HG03520 (cell line): ENCODE measurements around the gene GTF2H1.
A peak's percentile ranks its signal among the peaks of the same experiment; 100 is the strongest.
"Not testable (repeated sequence)": the region's sequence is repeated elsewhere in the genome, so short reads cannot be mapped to it uniquely, and the experiment has no call there.

ENCODE experiments used
- ATAC-seq: cut with Tn5 transposase; IDR thresholded peaks from one replicate; pipeline ENCODE4 v1.9.1; 2021; ENCODE audit warnings: mild to moderate bottlenecking, moderate library complexity; ENCODE audit not compliant: unreplicated experiment

Gene GTF2H1

DNA sequence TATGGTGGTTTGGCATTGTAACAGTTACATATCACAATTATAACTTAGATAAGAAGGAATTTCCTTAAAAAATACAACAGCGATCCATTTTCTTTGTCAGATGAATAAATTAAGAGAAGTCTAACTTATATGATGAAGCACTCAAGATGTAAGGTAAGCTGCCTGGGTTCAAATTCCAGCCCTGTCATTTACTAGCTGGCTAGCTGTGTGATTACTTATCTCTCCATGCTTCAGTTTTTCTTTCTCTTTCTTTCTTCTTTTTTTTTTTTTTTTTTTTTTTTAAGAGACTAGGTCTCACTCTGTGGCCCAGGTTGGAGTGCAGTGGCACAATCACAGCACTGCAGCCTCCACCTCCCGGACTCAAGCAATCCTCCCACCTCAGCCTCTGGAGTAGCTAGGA lies 49.8 kb downstream of the GTF2H1 start:
- no peak for ATAC-seq

DNA sequence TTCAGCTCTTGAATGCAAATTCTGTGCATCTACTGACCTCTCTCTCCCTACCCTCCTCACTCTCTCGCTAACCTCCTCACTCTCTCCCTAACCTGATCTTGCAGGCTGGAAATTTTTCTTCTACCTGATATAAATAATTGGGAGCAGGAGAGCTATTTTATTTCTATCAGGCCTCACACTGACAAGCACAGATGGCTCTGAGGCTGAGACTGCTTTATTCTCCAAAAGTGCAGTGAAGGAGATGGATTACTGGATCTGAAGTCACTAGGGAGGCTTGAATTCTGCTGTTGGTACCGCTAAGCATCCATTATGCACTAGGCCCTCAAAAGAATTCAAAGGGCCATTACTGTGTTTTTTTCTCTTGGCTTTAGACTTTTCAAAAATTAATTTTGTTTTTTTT lies 52.6 kb downstream of the GTF2H1 start:
- ATAC-seq: no peak

DNA sequence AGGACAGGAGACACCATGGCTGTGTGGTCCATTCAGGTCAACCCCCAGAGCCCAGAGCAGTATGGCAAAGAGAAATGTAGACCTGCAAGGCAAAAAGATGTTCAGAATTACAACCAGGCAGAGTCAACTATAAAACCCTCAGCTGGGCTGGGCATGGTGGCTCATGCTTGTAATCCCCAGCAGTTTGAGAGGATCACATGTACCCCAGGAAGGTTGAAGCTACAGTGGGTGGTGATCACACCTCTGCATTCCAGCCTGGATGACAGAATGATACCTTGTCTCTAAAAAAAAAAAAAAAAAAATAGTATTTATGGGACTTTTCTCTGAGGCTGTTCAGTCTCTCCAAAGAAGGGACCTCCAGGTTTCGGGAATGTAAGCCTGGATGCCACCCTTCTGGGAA lies 53.6 kb downstream of the GTF2H1 start:
- no peak for ATAC-seq

DNA sequence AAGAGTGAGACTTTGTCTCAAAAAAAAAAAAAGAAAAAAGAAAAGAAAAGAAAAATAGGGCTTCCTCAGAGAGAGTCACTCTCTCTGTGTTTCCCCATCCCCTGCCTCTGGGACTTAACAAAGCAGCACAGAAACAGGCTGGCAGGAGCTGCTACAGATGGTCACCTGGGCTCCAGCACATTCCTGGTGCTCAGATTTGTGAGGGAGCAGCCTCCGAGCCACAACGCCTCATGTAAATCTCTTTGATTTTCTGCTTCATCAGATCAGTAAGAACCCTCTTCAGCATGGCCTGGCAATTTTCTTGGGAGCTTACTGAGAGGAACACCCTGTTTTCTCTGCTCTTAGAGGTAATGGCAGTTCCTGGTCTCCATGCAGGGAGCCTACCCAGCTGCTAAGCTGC lies 56.8 kb downstream of the GTF2H1 start:
- ATAC-seq: no peak

DNA sequence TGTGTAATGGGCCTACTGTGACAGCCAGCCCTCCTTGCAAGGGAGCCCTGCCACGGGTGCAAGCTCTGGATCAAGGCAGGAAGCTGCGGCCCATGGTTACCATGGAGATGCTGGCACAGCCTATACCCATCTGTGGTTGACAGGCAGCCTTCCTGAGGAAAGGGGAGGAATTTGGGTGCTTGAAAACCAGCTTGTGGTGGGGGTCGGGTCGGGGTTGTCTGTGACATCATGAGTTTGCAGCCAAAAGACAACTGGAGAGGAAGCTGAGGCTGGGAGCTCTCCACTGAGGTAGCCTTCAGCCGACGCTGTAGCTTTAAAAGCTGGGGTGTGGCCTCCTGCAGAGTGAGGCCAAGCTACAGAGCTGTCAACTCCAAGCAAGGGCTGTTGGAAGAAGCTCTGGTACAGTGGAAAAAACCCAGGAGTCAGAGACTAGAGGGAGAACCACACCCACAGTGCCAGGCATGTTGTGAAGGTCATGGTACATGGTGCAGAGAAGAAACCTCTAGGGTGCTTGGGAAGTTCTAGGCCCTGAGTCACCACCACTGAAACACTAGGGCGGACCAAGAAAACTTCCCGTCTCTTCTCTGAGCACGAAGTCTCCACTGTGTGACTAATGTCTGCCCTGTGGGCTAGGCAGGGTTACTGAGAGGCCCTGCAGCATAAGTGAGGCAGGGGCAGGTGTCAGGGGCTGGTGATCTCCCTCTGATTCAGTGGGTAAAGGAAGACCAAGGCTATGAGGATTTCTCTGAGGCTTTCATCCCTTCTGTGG lies 61.2 kb downstream of the GTF2H1 start:
- ATAC-seq: peak; percentile 85

DNA sequence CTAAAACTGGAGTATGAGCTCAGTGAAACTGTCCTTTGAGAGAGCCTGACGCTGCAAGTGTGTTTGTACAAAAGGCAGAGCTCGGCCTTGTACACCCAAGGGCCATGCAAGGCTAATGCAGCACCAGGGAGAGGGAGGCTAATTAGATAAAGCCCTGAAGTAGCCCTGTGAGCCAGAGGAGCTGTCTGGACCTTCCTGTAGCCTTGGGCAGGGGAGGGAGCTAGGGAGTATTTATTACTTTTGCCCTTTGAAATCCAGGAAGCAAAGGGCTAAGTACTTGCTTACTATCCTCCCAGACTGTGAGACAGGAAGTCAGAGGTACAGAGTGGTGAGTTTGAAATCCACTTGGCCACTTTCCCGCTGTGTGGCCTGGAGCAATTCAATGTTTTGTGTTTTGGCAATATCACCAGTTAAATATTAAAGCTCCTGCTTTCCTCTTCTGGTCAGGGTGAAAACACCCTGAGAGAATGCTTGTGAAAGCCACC lies 61.8 kb downstream of the GTF2H1 start:
- peak; percentile 62 for ATAC-seq

DNA sequence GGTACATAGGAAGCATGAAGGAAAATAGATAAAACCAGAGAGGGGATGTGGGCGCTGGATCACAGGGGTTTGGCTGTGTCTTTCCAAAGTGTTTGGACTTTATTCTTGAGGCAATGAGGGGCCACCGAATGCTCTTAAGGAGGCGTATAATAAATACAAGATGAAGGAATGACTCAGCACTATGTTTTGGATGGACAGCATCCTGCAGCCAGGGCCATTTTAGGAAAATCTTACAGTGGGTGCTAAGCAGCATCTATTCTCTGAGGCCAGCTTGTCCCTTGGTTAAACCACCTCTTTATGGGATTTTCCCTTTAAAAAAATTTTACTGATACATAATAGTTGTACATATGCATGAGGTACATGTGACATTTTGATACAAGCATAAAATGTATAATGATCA lies 67.7 kb downstream of the GTF2H1 start:
- ATAC-seq: no peak

DNA sequence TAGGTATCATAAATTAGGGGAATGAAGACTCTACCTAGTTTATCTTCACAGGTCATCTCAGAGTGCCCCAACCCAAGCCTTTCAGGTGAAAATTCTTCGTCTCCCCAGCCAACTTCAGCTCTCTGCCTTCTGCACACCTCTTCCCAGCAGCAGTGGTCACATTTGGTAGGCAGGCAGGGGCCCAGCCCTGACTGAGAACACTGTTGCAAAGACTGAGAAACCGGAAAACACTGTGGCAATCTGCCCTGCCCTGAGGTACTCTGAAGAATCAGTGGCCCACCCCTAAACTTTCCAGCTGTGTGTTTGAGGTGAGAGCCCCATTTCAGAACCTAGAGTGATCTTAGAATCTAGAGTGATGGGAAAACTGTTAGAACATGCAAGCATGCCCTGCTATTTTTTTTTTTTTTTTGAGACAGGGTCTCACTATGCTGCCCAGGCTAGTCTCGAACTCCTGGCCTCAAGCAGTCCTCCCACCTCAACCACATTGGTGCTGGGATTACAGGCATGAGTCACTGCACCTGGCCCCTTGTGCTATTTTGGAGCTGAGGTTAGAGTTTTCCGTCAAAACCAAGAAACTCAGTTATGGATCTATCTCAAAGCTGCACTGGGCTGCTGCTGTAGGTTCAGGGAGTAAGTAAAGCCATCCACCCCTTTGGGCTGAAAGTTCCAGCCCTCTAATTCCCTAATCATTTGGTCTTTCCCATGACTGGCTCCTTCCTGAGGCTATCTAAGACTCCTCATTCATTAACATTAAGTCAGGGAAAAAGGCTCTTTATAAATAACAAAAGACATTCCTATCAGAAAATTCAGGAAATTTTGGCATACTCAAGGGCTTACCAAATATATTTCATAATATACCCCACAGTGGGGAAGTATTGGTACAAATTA lies 70.3 kb downstream of the GTF2H1 start:
- no peak for ATAC-seq

DNA sequence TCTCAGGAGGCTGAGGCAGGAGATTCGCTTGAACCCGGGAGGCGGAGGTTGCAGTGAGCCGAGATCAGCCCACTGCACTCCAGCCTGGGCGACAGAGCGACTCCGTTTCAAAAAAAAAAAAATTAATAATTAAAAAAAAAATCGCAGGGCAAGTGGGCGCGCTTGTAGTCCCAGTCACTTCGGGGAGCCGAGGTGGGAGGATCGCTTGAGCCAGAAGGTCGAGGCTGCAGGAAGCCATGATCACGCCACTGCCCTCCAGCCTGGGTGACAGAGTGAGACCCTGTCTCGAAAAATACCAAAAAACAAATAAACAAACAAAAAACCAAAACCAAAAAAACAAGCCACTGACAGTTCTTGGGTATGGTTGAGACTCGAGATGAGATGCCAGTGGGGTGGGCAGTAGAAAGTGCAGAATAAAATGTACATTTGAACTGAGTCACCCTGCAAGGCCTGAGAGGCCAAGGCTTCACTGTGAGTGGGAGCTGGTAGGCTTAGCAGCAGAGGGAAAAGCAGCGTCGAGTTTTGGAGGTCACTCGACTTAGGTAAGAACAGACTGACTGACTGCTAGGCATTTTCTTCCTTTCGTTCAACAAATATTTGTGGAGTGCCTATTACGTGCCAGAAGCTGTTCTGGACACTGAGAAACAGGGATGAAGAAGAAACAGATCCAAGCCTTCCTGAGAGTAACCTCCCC lies 71.4 kb downstream of the GTF2H1 start:
- peak; percentile 0 for ATAC-seq

DNA sequence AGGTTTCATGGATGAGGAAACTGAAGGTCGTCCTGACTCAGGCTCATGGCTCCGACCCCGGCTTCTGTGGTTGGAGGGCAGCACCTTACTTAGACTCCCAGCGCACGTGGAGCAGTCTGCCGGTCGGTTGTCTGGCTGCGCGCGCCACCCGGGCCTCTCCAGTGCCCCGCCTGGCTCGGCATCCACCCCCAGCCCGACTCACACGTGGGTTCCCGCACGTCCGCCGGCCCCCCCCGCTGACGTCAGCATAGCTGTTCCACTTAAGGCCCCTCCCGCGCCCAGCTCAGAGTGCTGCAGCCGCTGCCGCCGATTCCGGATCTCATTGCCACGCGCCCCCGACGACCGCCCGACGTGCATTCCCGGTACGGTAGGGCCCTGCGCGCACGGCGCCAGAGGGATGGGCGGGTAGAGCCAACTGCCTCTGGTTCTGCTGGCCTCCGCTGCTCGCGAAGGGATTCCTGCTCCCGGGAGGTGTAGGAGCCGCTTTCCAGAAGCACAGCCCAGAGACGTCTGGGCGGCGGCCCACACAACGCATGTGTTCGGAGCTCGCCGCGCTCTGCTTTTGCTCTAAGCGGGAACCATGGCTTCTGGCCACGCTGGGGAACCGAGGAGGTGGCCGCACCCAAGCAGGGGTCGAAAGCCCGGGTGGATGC lies 72.0 kb downstream of the GTF2H1 start, which contains the start of gene LDHA:
LDHA (plus strand) TSS at position 289 of the 653 bp plus-strand sequence. CDS start 2,280 bp downstream, outside the sequence.
- peak; percentile 66 for ATAC-seq

DNA sequence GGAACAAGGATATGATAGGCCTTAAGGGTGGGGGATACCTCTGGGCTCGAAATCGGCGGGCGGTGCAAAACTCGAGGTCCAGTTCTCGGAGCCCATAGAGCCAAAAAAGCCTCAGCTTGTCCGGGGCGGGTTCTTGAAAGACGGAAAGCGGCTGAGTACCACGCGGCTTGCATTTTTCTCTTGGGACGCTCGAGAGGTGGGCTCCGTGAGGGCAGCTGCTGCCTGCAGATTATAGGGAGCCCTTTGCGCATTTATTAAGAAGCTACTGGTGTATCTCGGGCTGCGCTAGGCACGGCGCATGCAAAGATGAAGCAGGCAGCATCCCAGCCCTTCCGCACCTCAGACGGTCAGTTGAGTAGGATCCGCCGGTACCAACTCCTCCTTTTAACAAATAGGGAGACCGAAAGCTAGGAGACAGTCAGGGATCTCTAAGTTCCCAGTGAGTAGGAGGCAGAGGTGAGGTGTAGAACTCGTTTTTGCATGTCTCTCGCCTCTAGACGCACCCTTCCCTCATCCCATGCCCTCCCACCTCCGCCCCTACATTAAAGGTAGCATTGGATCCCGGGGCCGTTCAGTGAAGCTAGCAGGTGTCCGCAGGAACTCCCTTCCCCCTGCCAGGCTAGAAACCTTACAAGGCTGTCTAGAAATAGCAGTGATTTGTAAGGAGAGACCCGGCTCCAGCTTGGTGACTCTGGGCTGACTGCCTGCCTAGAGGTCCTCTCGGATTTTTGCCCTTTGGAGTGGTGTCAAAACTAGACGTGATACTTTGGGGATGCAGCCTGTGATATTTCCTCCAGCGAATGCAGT lies 72.8 kb downstream of the GTF2H1 start:
- no peak for ATAC-seq

DNA sequence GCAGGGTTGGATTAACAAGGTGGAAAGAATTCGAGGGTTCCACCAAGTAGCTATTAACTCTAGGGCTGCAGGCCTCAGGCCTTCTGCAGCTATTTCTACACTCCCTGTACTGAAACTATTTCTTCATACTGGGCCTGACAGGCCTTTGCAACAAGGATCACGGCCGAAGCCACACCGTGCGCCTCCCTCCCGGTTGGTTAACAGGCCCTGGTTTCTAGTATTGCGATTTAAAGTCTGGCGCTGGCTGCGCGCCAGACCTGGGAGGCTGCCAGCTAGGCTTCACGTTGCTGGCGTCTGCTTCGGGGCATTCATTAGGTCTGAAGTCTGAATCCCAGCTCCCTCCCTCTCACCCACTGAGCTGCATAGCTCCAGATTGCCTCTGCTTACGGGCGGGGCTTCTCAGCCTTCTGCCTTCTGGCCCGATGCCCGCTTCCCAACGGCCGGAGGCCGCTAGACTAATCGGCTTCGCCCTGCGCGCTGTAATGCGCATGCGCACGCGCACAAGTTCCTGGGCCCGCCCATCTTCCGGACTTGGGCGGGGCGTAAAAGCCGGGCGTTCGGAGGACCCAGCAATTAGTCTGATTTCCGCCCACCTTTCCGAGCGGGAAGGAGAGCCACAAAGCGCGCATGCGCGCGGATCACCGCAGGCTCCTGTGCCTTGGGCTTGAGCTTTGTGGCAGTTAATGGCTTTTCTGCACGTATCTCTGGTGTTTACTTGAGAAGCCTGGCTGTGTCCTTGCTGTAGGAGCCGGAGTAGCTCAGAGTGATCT lies 73.6 kb downstream of the GTF2H1 start:
- ATAC-seq: peak; percentile 60

DNA sequence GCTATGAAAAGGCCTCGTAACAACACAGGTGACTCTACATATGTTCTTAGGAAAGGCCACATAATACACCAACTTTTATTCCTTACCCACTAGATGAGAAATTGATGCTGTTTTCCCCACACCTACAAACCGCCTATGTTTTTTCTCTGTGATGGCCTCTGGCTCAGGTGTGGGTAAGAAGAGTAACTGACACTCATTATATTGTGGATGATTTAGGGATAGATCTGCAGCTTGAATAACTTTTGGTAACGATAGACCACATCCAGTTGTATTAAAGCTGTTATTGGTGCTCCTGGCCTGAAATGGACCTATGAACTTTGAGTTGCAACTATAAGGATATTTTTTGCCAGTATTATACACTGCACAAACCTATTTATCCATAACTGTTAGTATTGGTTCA lies 75.6 kb downstream of the GTF2H1 start:
- ATAC-seq: no peak

DNA sequence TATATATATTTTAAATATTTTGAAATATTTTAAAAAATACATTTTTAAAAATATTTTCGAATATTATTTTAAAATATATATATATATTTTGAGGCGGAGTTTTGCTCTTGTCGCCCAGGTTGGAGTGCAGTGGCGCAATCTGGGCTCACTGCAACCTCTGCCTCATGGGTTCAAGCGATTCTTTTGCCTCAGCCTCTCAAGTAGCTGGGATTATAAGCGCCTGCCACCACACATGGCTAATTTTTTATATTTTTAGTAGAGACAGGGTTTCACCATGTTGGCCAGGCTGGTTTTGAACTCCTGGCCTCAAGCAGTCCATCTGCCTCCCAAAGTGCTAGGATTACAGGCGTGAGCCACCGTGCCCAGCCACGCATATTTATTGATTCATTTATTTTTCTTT lies 78.7 kb downstream of the GTF2H1 start:
- ATAC-seq: not testable (repeated sequence)

DNA sequence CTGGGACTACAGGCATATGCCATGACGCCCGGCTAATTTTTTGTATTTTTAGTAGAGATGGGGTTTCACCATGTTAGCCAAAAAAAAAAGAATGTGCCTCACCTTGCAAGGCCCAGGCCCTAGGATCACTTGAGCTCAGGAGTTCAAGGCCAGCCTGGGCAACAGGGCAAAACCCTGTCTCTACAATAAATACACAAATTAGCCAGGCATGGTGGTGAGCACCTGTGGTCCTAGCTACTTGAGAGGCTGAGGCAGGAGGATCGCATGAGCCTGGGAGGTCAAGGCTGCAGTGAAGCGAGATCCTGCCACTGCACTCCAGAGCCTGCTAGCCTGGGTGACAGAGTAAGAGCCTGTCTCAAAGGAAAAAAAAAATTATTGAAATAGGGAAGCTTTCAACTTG lies 81.7 kb downstream of the GTF2H1 start:
- ATAC-seq: no peak

DNA sequence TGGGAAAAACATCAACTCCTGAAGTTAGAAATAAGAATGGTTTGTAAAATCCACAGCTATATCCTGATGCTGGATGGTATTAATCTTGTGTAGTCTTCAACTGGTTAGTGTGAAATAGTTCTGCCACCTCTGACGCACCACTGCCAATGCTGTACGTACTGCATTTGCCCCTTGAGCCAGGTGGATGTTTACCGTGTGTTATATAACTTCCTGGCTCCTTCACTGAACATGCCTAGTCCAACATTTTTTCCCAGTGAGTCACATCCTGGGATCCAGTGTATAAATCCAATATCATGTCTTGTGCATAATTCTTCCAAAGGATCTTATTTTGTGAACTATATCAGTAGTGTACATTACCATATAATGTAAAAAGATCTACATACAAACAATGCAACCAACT lies 85.0 kb downstream of the GTF2H1 start:
- ATAC-seq: not testable (repeated sequence)

DNA sequence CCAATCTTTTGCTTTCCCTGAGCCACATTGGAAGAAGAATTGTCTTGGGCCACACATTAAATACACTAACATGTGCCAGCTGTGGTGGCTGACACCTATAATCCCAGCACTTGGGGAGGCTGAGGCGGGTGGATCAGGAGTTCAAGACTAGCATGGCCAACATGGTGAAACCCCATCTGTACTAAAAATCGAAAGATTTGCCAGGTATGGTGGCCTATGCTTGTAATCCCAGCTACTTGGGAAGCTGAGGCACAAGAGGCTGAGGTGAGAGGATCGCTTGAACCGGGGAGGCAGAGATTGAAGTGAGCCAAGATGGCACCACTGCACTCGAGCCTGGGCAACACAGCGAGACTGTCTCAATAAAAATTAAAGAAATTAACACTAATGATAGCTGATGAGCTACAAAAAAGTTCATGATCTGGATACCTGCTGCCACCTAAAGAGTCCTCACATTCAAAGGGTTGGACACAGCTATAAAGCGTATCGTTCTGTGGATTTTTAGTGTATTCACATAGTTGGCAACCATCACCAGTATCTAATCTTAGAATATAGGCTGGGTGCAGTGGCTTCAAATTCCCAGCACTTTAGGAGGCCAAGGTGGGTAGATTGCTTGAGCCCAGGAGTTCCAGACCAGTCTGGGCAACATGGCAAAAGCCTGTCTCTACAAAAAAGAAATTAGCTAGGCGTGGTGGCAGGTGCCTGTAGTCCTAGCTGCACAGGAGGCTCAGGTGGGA lies 86.4 kb downstream of the GTF2H1 start:
- no peak for ATAC-seq

DNA sequence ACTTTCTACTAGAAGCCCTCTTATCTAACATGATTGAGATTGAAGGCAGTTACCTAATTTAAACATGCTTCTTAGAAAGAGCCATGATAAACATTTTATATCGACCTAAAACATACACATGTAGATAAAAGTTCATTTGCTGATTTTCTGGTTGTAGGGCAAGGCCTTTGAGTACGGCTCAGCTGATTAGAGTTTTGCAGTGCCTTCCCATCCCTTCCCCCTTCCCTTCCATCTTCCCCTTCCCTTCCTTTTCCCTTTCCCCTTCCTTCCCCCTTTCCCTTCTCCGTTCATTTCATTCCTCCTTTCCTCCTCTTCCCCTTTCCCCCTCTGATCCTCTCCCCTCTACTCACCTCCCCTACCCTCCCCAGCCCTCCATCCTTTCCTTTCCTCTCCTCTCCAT lies 94.1 kb downstream of the GTF2H1 start:
- no peak for ATAC-seq
